Omental fat pad (tissue), 4 donors: ENCODE data around the gene MARCOL. TPM values are rescaled to one million over a fixed set of nuclear protein-coding genes. Genes with fewer than 3 reads are reported as not detected.

Experiments
- ATAC-seq: fragments of 150-250 bp; one replicate; pipeline ENCODE4 v1.9.1; 2016; ENCODE audit warnings: mild to moderate bottlenecking, moderate library complexity; ENCODE audit not compliant: low FRiP score
- DNase-seq: peaks from one replicate; pipeline ENCODE4 v3.0.0-alpha.2; 2019; ENCODE audit warnings: low spot score
- total RNA-seq, 4 donors: library from RNA; depleted of rRNA; stranded (reverse); fragments of >200 nt; gene quantifications; one replicate each; pipeline ENCODE4 v1.1.0, GENCODE V29; 2016
- TF ChIP-seq, protein P1 (sequence below), 3 donors: fragments of 450-650 bp; IDR thresholded peaks; one replicate each; pipeline ENCODE4 v1.5.1; 2016 to 2017; ENCODE audit warnings: antibody characterized with exemption in 3 of 3, mild to moderate bottlenecking in 3 of 3, moderate library complexity in 2 of 3

MARCOL gene
- total RNA-seq, 4 donors from 2014 or later: not detected

DNA sequence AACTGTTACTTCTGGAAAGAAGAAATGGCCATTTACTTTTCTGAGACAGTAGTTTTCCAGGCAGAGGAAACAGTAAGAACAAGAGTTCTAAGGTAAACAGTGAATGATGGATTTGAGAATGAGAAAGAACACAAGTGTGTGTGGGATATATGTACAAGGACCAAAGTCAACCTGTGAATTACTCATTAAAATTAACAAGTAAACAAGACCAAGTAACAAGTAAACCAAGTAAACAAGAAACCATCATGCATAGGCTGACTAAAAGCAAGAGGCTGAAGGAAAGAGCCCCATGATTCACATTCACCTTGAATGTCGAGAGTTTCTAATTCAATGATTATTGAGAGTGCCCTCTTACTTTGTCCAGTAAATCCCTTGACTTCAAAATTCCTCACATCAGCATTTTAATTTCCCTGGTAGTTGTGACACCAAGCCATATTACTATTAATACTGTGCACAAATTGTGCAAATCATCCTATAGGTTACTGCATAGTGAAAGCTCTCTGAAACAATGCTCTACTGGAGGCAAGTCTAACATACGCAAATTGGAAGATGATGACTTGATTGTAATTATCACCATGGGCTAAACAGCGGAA is 9.8 kb upstream of the MARCOL start:
- TF ChIP-seq, protein P1, sequence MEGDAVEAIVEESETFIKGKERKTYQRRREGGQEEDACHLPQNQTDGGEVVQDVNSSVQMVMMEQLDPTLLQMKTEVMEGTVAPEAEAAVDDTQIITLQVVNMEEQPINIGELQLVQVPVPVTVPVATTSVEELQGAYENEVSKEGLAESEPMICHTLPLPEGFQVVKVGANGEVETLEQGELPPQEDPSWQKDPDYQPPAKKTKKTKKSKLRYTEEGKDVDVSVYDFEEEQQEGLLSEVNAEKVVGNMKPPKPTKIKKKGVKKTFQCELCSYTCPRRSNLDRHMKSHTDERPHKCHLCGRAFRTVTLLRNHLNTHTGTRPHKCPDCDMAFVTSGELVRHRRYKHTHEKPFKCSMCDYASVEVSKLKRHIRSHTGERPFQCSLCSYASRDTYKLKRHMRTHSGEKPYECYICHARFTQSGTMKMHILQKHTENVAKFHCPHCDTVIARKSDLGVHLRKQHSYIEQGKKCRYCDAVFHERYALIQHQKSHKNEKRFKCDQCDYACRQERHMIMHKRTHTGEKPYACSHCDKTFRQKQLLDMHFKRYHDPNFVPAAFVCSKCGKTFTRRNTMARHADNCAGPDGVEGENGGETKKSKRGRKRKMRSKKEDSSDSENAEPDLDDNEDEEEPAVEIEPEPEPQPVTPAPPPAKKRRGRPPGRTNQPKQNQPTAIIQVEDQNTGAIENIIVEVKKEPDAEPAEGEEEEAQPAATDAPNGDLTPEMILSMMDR (IDR thresholded peaks at IDR 0.05): no peak
- ATAC-seq: no peak
- DNase-seq: no peak

- ATAC-seq: no peak
- TF ChIP-seq, protein P1 (IDR thresholded peaks at IDR 0.05): no peak
- no peak for DNase-seq
Observed at GRCh38 chr5:148229840-148230239, 8.5 kb upstream of the MARCOL start.

- DNase-seq (no peak), ATAC-seq (no peak)
- TF ChIP-seq, protein P1 (IDR thresholded peaks at IDR 0.05): no peak
Observed at GRCh38 chr5:148230240-148230639, 8.1 kb upstream of the MARCOL start.

- TF ChIP-seq, protein P1 (IDR thresholded peaks at IDR 0.05): no peak
- DNase-seq (no peak), ATAC-seq (no peak)
Observed at GRCh38 chr5:148237785-148238417, 424 bp upstream of the MARCOL start.

DNA sequence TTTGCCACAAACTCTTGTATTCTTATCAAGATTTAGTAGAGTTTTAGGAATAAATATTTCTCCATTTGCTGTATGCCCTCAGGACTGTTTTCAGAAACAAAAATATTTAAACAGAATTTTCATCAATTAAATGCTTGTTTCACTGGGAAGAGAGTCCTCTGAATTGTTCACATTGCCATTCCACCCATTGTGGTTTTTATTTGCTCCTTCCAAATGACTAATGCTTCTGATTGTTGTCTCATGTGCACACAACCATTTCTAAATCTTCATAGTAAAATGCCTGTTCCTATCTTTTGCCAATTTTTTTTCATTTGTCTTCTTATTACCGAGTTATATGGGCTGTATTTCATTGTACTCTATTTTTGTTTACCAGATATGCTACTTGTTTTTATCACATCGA is 10.6 kb downstream of the MARCOL start:
- ATAC-seq (no peak), DNase-seq (no peak)
- TF ChIP-seq, protein P1 (IDR thresholded peaks at IDR 0.05): no peak

- TF ChIP-seq, protein P1 (IDR thresholded peaks at IDR 0.05): no peak
- DNase-seq (no peak), ATAC-seq (no peak)
Observed at GRCh38 chr5:148255456-148255855, 17.1 kb downstream of the MARCOL start.

- no peak for DNase-seq
- TF ChIP-seq, protein P1 (IDR thresholded peaks at IDR 0.05): no peak
- no peak for ATAC-seq
Observed at GRCh38 chr5:148259288-148259687, 21.0 kb downstream of the MARCOL start.
